Measurements from ENCODE around the gene ACP4.
"Not testable (repeated sequence)": the region's sequence is repeated elsewhere in the genome, so short reads cannot be mapped to it uniquely, and the experiment has no call there.

ACP4 gene

GRCh38 chr19:50790396-50790795 lies at the start of gene ACP4:
TSS of gene ACP4 (plus strand) at chr19:50790415. CDS start at chr19:50790415, 0 bp downstream.
- DNase-seq (ENCODE audit: low spot score): no peak

- DNase-seq (ENCODE audit: low spot score): no peak
These were observed 48.9 kb upstream of the ACP4 start for GRCh38 chr19:50741179-50741933.

- DNase-seq (ENCODE audit: low spot score): no peak
These were observed 46.7 kb upstream of the ACP4 start for GRCh38 chr19:50743537-50743936.

GRCh38 chr19:50745221-50745620 lies 45.0 kb upstream of the ACP4 start:
- no peak for DNase-seq (ENCODE audit: low spot score)

- not testable (repeated sequence) for DNase-seq (ENCODE audit: low spot score)
These were observed 43.1 kb upstream of the ACP4 start for GRCh38 chr19:50747141-50747540.

- no peak for DNase-seq (ENCODE audit: low spot score)
These were observed 40.7 kb upstream of the ACP4 start for GRCh38 chr19:50749490-50749889.

GRCh38 chr19:50750010-50750409 lies 40.2 kb upstream of the ACP4 start:
- no peak for DNase-seq (ENCODE audit: low spot score)

GRCh38 chr19:50753879-50754278 lies 36.3 kb upstream of the ACP4 start:
- no peak for DNase-seq (ENCODE audit: low spot score)

- not testable (repeated sequence) for DNase-seq (ENCODE audit: low spot score)
These were observed 34.0 kb upstream of the ACP4 start for GRCh38 chr19:50756244-50756643.

- not testable (repeated sequence) for DNase-seq (ENCODE audit: low spot score)
These were observed 32.6 kb upstream of the ACP4 start for GRCh38 chr19:50757624-50758023.

- not testable (repeated sequence) for DNase-seq (ENCODE audit: low spot score)
These were observed 31.1 kb upstream of the ACP4 start for GRCh38 chr19:50759076-50759475.

GRCh38 chr19:50759886-50760285 lies 30.3 kb upstream of the ACP4 start:
- peak; percentile 25 for DNase-seq (ENCODE audit: low spot score)

GRCh38 chr19:50761501-50761900 lies 28.7 kb upstream of the ACP4 start:
- DNase-seq (ENCODE audit: low spot score): not testable (repeated sequence)

GRCh38 chr19:50763521-50763920 lies 26.7 kb upstream of the ACP4 start:
- DNase-seq (ENCODE audit: low spot score): not testable (repeated sequence)

GRCh38 chr19:50764409-50764808 lies 25.8 kb upstream of the ACP4 start:
- DNase-seq (ENCODE audit: low spot score): no peak

- not testable (repeated sequence) for DNase-seq (ENCODE audit: low spot score)
These were observed 23.5 kb upstream of the ACP4 start for GRCh38 chr19:50766746-50767145.

- DNase-seq (ENCODE audit: low spot score): not testable (repeated sequence)
These were observed 23.0 kb upstream of the ACP4 start for GRCh38 chr19:50767263-50767662.

GRCh38 chr19:50768277-50768676 lies 21.9 kb upstream of the ACP4 start:
- no peak for DNase-seq (ENCODE audit: low spot score)

GRCh38 chr19:50770164-50770563 lies 20.1 kb upstream of the ACP4 start, which contains the start of gene GPR32:
TSS of gene GPR32 (plus strand) at chr19:50770464. CDS start at chr19:50770601, 137 bp downstream.
- not testable (repeated sequence) for DNase-seq (ENCODE audit: low spot score)

GRCh38 chr19:50770888-50771287 lies 19.3 kb upstream of the ACP4 start:
- DNase-seq (ENCODE audit: low spot score): no peak

GRCh38 chr19:50772476-50772875 lies 17.7 kb upstream of the ACP4 start:
- DNase-seq (ENCODE audit: low spot score): no peak

- not testable (repeated sequence) for DNase-seq (ENCODE audit: low spot score)
These were observed 17.3 kb upstream of the ACP4 start for GRCh38 chr19:50772912-50773311.

- not testable (repeated sequence) for DNase-seq (ENCODE audit: low spot score)
These were observed 16.8 kb upstream of the ACP4 start for GRCh38 chr19:50773454-50773853.

- no peak for DNase-seq (ENCODE audit: low spot score)
These were observed 14.1 kb upstream of the ACP4 start for GRCh38 chr19:50776131-50776530.
